ENCODE data around the gene SCRN1.

GRCh38 chr7:30012757-30013156 lies 23.2 kb upstream of the SCRN1 start:
- TF ChIP-seq EZH2 (IDR thresholded peaks at IDR 0.05; ENCODE audit: insufficient read depth, poor library complexity, severe bottlenecking) (no peak), EZH2phosphoT487 (IDR thresholded peaks at IDR 0.05; ENCODE audit: insufficient read depth, low read depth) (no peak)
